GM12865 (cell line): Measurements from ENCODE around the gene ZBTB16.

Experiments used
- DNase-seq: peaks from one replicate; pipeline ENCODE4 v3.0.0; 2010; ENCODE audit warnings: low read depth
- H3K4me3 ChIP-seq: 2 replicates; pipeline ENCODE4 v1.5.1; 2011; ENCODE audit warnings: mild to moderate bottlenecking, low read depth, low read length, control low read depth
- TF ChIP-seq, protein P1 (sequence below): IDR thresholded peaks from 2 replicates; pipeline ENCODE4 v1.5.1; 2011; ENCODE audit warnings: low read length, control low read depth, low read depth, inconsistent platforms; ENCODE audit not compliant: insufficient read depth; ENCODE audit errors: missing control alignments

ZBTB16 gene

DNA sequence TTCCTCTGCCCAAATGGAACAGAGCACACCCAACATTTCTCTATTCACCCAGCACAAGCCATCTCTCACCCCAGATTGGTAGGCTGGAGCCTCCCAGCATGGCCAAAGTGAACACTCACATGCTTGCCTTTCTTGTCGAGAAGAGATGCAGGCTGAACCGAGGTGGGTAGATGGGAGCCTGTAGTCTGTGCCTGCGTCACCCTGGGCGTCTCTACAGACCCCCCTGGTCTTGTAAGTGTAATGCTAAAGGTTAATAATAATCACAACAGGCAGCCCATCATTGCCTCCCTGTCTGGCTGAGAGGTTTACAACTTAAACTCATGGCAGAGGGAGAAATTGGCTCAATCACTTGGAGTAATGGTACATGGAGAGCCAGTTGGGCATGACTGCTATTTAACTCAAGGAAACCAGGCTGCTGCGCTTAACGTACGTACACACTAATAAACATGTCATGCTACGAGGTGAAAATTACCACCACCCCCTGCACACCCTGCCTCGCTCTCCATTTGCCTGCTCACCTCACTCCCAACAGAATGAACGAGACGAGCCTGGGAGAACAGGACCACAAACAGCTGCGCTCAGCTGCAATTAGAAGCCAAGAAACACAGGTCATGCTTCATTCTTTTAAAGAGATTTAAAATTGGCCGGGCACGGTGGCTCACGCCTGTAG lies 9.1 kb upstream of the ZBTB16 start:
- H3K4me3 ChIP-seq = no peak overlapping the region
- TF ChIP-seq, protein P1, sequence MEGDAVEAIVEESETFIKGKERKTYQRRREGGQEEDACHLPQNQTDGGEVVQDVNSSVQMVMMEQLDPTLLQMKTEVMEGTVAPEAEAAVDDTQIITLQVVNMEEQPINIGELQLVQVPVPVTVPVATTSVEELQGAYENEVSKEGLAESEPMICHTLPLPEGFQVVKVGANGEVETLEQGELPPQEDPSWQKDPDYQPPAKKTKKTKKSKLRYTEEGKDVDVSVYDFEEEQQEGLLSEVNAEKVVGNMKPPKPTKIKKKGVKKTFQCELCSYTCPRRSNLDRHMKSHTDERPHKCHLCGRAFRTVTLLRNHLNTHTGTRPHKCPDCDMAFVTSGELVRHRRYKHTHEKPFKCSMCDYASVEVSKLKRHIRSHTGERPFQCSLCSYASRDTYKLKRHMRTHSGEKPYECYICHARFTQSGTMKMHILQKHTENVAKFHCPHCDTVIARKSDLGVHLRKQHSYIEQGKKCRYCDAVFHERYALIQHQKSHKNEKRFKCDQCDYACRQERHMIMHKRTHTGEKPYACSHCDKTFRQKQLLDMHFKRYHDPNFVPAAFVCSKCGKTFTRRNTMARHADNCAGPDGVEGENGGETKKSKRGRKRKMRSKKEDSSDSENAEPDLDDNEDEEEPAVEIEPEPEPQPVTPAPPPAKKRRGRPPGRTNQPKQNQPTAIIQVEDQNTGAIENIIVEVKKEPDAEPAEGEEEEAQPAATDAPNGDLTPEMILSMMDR = no peak
- no peak for DNase-seq

DNA sequence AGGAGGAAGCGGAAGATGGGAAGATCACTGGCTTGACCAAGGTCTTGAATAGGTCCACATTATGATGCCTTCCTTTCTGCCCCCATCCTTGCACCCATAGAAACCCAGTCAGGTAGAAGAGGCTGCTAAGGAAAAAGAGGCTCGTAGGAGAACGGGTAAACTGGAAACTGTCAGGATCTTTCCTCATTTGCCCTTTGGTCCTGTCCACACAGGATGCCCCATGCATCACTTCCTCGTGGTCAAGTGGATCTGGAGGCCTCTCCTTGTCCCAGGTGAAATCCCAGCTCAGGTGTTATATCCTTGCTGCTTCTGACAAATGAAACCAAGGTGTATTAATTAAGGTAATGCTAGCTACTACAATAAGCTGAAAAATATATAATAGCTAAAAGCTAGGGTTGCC lies 8.0 kb upstream of the ZBTB16 start:
- DNase-seq = no peak
- H3K4me3 ChIP-seq = no peak overlapping the region
- TF ChIP-seq, protein P1 = no peak

DNA sequence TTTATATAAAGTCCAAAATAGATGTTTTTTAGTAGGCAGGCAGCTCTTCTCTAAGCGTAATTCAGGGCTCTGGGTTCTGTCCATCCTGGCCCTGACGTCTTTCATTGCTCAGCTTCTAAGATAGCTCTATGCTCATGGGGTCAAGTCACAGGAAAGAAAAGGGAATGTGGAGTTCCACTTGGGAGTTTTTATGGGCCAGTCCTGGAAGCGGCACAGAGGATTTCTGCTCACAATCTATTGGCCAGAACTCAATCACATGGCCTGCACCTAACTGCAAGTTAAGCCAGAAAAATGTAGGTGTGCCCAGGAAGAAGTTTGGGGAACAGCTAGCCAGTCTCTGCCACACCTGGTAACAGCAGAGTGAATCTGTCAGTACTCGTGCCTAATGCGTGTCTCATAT lies 7.4 kb upstream of the ZBTB16 start:
- no peak for DNase-seq
- no peak overlapping the region for H3K4me3 ChIP-seq
- TF ChIP-seq, protein P1 = no peak

DNA sequence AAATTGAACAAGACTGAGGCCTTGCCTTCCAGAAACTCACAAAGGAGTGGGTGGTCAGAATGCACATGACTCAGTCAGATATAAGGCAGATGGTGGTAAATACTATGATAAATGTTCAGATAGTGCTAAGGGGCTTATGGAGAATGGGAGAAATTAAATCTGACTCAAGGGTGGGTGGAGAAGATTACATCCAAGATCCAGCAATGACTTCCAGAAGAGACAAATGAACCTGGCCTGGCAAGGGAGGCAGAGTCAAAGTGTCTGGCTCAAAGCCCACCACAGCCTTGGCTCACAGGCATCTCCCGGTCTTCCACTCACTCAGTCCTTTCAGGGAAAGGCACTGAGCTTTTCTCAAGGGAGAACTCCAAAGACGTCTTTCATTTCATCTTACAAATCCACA lies 6.1 kb upstream of the ZBTB16 start:
- TF ChIP-seq, protein P1 = no peak
- no peak for DNase-seq
- H3K4me3 ChIP-seq = no peak overlapping the region

DNA sequence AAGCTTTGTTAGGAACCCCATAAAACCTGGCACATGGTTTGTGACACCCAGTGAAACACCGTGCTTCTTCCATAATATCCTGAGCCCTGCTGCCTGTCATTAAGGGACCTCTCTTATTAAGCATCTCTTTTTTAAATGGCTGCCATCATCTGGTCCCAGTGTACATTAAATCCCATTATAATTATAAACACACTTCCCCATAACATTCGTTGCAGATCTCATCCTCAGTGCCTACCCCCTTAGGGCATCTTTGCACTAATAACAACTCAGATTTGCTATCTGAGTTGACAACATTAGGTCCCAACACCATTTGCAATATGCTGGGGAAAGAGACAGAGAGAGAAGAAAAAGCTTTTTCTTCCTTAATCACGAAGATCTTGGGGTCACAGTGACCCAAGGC lies 4.7 kb upstream of the ZBTB16 start:
- TF ChIP-seq, protein P1 = no peak
- no peak overlapping the region for H3K4me3 ChIP-seq
- no peak for DNase-seq

DNA sequence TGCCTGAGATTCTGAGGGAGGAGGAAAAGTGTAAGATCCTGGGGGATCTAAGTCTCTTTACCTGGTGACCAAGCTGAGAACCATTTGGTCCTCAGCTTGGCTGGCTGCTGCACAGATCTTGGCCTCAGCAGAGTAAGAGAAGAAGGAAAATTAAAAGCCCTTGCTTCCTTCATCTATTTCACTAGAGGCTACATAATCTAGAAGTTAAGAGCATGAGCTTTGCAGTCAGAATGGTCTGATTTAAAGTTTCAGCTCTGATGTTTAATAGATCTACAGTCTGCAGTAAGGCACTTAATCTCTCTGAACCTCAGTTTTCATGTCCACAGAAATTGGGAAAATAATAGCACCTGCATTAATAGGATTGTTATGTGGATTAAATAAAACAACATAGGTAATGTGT lies 3.1 kb upstream of the ZBTB16 start:
- H3K4me3 ChIP-seq = no peak overlapping the region
- DNase-seq = no peak
- TF ChIP-seq, protein P1 = no peak

DNA sequence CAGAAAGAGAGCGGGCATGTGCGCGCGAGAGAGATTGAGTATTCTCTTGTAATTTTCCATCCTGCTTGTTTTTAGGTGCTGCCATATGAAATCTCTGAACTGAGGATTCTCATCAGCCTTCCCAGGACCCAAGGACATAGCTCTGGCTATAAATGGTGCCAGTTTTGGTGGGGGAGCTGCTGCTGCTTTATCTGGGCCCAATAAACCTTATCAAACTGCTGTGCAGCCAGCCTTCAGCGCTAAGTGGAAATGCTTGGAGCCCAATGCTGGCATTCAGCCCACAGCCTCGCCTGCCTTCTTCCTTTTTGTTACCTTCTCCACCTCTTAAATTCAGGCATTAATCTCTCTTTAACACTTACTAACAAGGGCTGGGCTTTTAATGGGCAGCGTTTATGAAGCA lies 2.4 kb upstream of the ZBTB16 start:
- TF ChIP-seq, protein P1 = no peak
- no peak overlapping the region for H3K4me3 ChIP-seq
- no peak for DNase-seq
